RWPE1 (cell line): ENCODE results near the gene NDRG3.
"Not testable (repeated sequence)": the region's sequence is repeated elsewhere in the genome, so short reads cannot be mapped to it uniquely, and the experiment has no call there.

Experiments used
- CTCF ChIA-PET: fragments of 350-600 bp; sonication (Branson Sonifier 250); formaldehyde crosslinking; extraction: SDS; loops from one replicate; lab custom pipeline; 2021; lab: Yijun Ruan, JAX
- POLR2A ChIA-PET: fragments of 400-600 bp; formaldehyde crosslinking; extraction: SDS; loops from one replicate; lab custom pipeline; 2020; ENCODE audit warnings: antibody characterized with exemption; ENCODE audit not compliant: low non-redundant PET; lab: Yijun Ruan, JAX
- DNase-seq: peaks from one replicate; pipeline ENCODE4 v3.0.0; 2012; ENCODE audit warnings: low spot score
- H3K27ac ChIP-seq: fragments of 450-650 bp; 2 replicates; pipeline ENCODE4 v1.5.1; 2017
- CTCF ChIP-seq: fragments of 450-650 bp; conservative IDR thresholded peaks from 2 replicates; pipeline ENCODE4 v1.5.1; 2017; ENCODE audit warnings: low read depth, mild to moderate bottlenecking

The NDRG3 gene

GRCh38 chr20:36611625-36612024 is 134.3 kb downstream of the NDRG3 start:
- no peak overlapping the region for H3K27ac ChIP-seq
- ChIA-PET POLR2A (no interaction called here), CTCF (interaction anchor here (0.6 to 1.8 kb wide), 8 partner anchors 11 to 308 kb away, joined by 3 to 9 read pairs (median 4); no protein-coding TSS in a partner anchor)
- TF ChIP-seq CTCF = no peak
- DNase-seq = no peak

DNA sequence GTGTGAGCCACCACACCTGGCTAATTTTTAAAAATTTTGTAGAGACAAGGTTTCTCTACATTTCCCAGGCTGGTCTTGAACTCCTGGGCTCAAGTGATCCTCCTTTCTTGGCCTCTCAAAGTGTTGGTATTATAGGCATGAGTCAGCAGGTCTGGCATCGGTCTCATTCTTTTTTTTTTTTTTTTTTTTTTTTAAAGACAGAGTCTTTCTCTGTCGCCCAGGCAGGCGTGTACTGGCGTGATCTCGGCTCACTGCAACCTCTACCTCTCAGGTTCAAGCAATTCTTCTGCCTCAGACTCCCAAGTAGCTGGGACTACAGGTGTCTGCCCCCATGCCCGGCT is 137.5 kb downstream of the NDRG3 start:
- H3K27ac ChIP-seq = peak overlapping the region; percentile 32
- DNase-seq = not testable (repeated sequence)
- ChIA-PET POLR2A (interaction anchor here (0.7 kb wide), 1 partner anchor 56 kb away, joined by 6 read pairs; no protein-coding TSS in a partner anchor), CTCF (interaction anchor here (0.6 kb wide), 1 partner anchor 294 kb away, joined by 3 read pairs; no protein-coding TSS in a partner anchor)

GRCh38 chr20:36607586-36608387 is 138.1 kb downstream of the NDRG3 start:
- peak; percentile 48 for DNase-seq
- CTCF ChIA-PET = interaction anchor here (0.7 kb wide), 1 partner anchor 167 kb away, joined by 4 read pairs; no protein-coding TSS in a partner anchor
- TF ChIP-seq CTCF = no peak
- POLR2A ChIA-PET = interaction anchor here (0.7 kb wide), 2 partner anchors 166 to 721 kb away, joined by 4 to 6 read pairs; no protein-coding TSS in a partner anchor
- peak overlapping the region; percentile 57 for H3K27ac ChIP-seq

- ChIA-PET POLR2A (interaction anchor here (0.6 to 1.2 kb wide), 6 partner anchors 11 to 864 kb away, joined by 4 to 8 read pairs (median 5); partner anchors contain the start of gene RBM39), CTCF (interaction anchor here (0.5 to 1.8 kb wide), 20 partner anchors 11 to 407 kb away, joined by 3 to 17 read pairs (median 4); partner anchors contain the start of gene DSN1)
- peak overlapping the region; percentile 80 for H3K27ac ChIP-seq
- DNase-seq = peak; percentile 34
- TF ChIP-seq CTCF = no peak
Observed at GRCh38 chr20:36606158-36607066, 139.5 kb downstream of the NDRG3 start.

DNA sequence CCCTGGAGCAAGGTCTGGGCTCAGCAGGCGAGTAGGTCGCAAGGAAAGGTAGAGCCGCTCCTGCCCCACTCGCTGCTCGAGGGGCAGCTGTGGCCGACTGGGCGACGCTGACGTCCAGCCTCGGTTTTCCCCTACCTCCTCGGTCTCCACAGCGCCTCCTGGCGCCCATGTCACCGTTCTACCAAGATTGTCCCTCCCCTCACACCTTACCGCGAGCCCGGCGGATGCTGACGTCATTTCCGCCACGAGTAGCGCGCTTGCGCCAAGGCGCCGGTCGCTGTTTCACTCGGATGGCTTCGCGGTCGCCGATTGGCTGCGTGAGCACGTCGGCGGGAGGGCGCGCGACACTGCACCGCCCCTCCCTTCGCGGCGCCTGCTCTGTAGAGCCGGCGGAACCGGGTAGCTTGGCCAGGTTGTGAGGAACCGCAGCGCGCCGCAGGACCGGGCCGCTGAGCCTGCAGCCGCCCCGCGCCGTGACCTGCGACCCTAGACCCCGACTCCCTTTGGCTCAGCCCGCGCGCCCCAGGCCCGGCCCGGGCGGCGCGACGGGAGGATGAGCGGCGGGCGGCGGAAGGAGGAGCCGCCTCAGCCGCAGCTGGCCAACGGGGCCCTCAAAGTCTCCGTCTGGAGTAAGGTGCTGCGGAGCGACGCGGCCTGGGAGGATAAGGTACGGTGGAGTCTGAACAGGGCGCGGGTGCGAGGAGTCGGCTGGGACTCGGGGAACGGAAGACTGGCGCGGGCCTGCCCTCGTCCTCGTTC is 140.3 kb downstream of the NDRG3 start, which contains the start of gene RAB5IF:
Gene RAB5IF (plus strand): TSS at position 381 of the 759 bp plus-strand sequence. CDS start 173 bp downstream, at position 554.
- CTCF ChIA-PET = interaction anchor here (0.5 to 1.8 kb wide), 32 partner anchors 8 to 546 kb away, joined by 3 to 17 read pairs (median 4); partner anchors contain the start of genes DSN1 and TGIF2
- TF ChIP-seq CTCF = peak; percentile 99
- H3K27ac ChIP-seq = peak within 1 kb of the TSS; percentile 80
- POLR2A ChIA-PET = interaction anchor here (0.5 to 1.2 kb wide), 7 partner anchors 34 to 864 kb away, joined by 3 to 7 read pairs (median 4); partner anchors contain the start of gene RBM39
- DNase-seq = peak; percentile 99

- POLR2A ChIA-PET = interaction anchor here (0.5 to 1.2 kb wide), 5 partner anchors 33 to 363 kb away, joined by 3 to 7 read pairs (median 4); no protein-coding TSS in a partner anchor
Observed at GRCh38 chr20:36604952-36605398, 140.9 kb downstream of the NDRG3 start.

More at GRCh38 chr20:36604952-36605398, 140.9 kb downstream of the NDRG3 start:
- no peak for TF ChIP-seq CTCF
- H3K27ac ChIP-seq = peak overlapping the region; percentile 80
- CTCF ChIA-PET = interaction anchor here (0.6 to 1.8 kb wide), 29 partner anchors 8 to 942 kb away, joined by 3 to 17 read pairs (median 4); partner anchors contain the start of genes DSN1 and TGIF2
- peak; percentile 23 for DNase-seq
